Endodermal cell (in vitro differentiated cells): ENCODE data around the gene ACTR6. TPM values are rescaled to one million over a fixed set of nuclear protein-coding genes. Genes with fewer than 3 reads are reported as not detected.
A peak's percentile ranks its signal among the peaks of the same experiment; 100 is the strongest.

ENCODE experiments used
- DNase-seq: peaks from one replicate; pipeline ENCODE4 v3.0.0-alpha.2; 2017
- H3K27ac ChIP-seq: 2 replicates; pipeline ENCODE4 v1.5.1; 2013; ENCODE audit warnings: mild to moderate bottlenecking, low read depth, low read length, moderate library complexity
- H3K27me3 ChIP-seq: 2 replicates; pipeline ENCODE4 v1.6.1; 2013; ENCODE audit warnings: mild to moderate bottlenecking, low read length, moderate library complexity; ENCODE audit not compliant: insufficient read depth, control insufficient read depth, poor library complexity, severe bottlenecking
- H3K36me3 ChIP-seq: 2 replicates; pipeline ENCODE4 v1.7.0; 2013; ENCODE audit warnings: mild to moderate bottlenecking, low read length, moderate library complexity; ENCODE audit not compliant: control insufficient read depth, insufficient read depth
- H3K4me1 ChIP-seq: one replicate; pipeline ENCODE4 v1.7.0; 2013; ENCODE audit warnings: low read length; ENCODE audit not compliant: control insufficient read depth, insufficient read depth
- H3K4me3 ChIP-seq: 2 replicates; pipeline ENCODE4 v1.5.1; 2013; ENCODE audit warnings: mild to moderate bottlenecking, low read length, moderate library complexity
- H3K9ac ChIP-seq: 2 replicates; pipeline ENCODE4 v1.6.1; 2013; ENCODE audit warnings: mild to moderate bottlenecking, low read length, moderate library complexity; ENCODE audit not compliant: poor library complexity, severe bottlenecking; ENCODE audit errors: extremely low read depth
- H3K9me3 ChIP-seq: 2 replicates; pipeline ENCODE4 v1.6.1; 2013; ENCODE audit warnings: mild to moderate bottlenecking, low read length, moderate library complexity; ENCODE audit not compliant: control insufficient read depth
- H3K27ac Mint-ChIP-seq: 2 replicates; pipeline ENCODE4 v1.8.0; 2020; ENCODE audit warnings: mixed read lengths
- H3K27me3 Mint-ChIP-seq: 2 replicates; pipeline ENCODE4 v1.8.0; 2021; ENCODE audit warnings: mild to moderate bottlenecking, mixed read lengths; ENCODE audit not compliant: insufficient read depth
- H3K36me3 Mint-ChIP-seq: 2 replicates; pipeline ENCODE4 v1.8.0; 2020; ENCODE audit warnings: low read depth, mixed read lengths
- H3K4me1 Mint-ChIP-seq: 2 replicates; pipeline ENCODE4 v1.8.0; 2020; ENCODE audit warnings: mixed read lengths
- H3K4me3 Mint-ChIP-seq: 2 replicates; pipeline ENCODE4 v1.8.0; 2020; ENCODE audit warnings: mild to moderate bottlenecking, moderate library complexity, mixed read lengths
- H3K9me3 Mint-ChIP-seq: 2 replicates; pipeline ENCODE4 v1.8.0; 2020; ENCODE audit warnings: mild to moderate bottlenecking, mixed read lengths
- WGBS, 2 experiments: methylation state at CpG; one replicate each; pipeline versions ENCODE4 v1.1.5 to v1.1.7; 2013; ENCODE audit warnings: missing lambda C conversion rate in 2 of 2, mixed read lengths in 1 of 2; ENCODE audit not compliant: insufficient coverage in 1 of 2, insufficient read length in 1 of 2; 5-methylcytosine and 5-hydroxymethylcytosine counted together
- total RNA-seq, 2 donors: library from RNA; stranded (reverse); fragmentation: NEBNext Ultra II Directional in 1 of 2; extraction: Animal tissue kit (Norgen Biotek cat#: 25700) in 1 of 2; gene quantifications; 2 replicates in 1 of 2; 3 replicates in 1 of 2; pipeline ENCODE4 v1.2.1, GENCODE V29; 2021
- TF ChIP-seq, protein P1 (sequence below): fragments of 200-600 bp; sonication (generic); conservative IDR thresholded peaks from 2 replicates; pipeline ENCODE4 v1.5.0; 2021; ENCODE audit warnings: antibody characterized with exemption, mild to moderate bottlenecking

ACTR6 gene
- total RNA-seq, 2 donors from 2014 or later, result 39.4 to 47.8 TPM

DNA sequence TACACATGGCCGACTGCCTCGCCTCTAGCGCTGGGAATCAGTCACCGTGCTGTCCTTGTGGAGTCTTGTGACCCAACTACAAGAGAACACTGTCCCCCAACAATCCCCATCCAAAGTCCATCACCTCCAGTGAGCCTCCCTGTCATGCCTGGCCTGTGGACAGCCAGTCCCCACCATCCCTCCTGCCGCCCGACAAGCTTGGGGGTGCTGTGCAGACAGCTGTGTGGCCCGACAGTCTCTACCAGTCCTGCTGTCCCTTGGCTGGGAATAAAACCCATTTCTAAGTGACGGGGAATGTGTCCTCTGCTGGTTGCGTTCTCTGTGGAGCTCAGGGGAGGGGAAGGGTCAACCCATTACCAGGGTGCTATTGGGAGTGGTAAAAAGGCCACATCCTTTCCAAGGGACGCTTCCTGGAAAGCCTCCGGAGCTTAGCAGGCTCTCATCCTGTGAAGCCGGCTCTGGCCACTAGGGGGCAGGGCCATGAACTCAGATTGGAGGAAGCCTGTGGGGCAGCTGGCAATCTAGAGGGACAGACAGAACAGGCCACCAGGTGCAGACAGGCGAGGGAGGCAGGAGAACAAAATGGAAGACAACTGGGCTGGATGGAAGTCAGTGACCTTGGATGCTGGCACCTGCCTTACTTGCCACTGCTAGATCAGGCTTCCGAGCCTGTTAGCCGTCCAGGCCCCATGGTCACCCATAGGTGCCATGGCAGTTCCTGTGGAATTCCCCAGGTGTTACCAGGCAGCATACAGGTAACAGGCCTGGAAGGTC is 46.0 kb upstream of the ACTR6 start:
- no peaks in the 10 kb centered on the region for H3K4me1 ChIP-seq
- no peak overlapping the region for H3K4me3 Mint-ChIP-seq
- peak; percentile 99 for DNase-seq
- H3K9me3 ChIP-seq, result peaks cover 48% of the 10 kb centered on the region
- H3K4me3 ChIP-seq, result no peak overlapping the region
- no peaks in the 10 kb centered on the region for H3K27me3 Mint-ChIP-seq
- no peak overlapping the region for H3K9ac ChIP-seq
- 80 to 85% methylated on average over 10 to 15 of the region's 15 CpGs for WGBS, 2 experiments
- H3K9me3 Mint-ChIP-seq, result peaks cover 30% of the 10 kb centered on the region
- H3K27ac Mint-ChIP-seq, result no peak overlapping the region
- TF ChIP-seq, protein P1, sequence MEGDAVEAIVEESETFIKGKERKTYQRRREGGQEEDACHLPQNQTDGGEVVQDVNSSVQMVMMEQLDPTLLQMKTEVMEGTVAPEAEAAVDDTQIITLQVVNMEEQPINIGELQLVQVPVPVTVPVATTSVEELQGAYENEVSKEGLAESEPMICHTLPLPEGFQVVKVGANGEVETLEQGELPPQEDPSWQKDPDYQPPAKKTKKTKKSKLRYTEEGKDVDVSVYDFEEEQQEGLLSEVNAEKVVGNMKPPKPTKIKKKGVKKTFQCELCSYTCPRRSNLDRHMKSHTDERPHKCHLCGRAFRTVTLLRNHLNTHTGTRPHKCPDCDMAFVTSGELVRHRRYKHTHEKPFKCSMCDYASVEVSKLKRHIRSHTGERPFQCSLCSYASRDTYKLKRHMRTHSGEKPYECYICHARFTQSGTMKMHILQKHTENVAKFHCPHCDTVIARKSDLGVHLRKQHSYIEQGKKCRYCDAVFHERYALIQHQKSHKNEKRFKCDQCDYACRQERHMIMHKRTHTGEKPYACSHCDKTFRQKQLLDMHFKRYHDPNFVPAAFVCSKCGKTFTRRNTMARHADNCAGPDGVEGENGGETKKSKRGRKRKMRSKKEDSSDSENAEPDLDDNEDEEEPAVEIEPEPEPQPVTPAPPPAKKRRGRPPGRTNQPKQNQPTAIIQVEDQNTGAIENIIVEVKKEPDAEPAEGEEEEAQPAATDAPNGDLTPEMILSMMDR, result peak; percentile 95
- peaks cover 11% of the 10 kb centered on the region for H3K4me1 Mint-ChIP-seq
- H3K36me3 ChIP-seq, result peaks cover 14% of the 10 kb centered on the region
- H3K27ac ChIP-seq, result no peak overlapping the region
- no peaks in the 10 kb centered on the region for H3K27me3 ChIP-seq
- H3K36me3 Mint-ChIP-seq, result peaks cover 21% of the 10 kb centered on the region

DNA sequence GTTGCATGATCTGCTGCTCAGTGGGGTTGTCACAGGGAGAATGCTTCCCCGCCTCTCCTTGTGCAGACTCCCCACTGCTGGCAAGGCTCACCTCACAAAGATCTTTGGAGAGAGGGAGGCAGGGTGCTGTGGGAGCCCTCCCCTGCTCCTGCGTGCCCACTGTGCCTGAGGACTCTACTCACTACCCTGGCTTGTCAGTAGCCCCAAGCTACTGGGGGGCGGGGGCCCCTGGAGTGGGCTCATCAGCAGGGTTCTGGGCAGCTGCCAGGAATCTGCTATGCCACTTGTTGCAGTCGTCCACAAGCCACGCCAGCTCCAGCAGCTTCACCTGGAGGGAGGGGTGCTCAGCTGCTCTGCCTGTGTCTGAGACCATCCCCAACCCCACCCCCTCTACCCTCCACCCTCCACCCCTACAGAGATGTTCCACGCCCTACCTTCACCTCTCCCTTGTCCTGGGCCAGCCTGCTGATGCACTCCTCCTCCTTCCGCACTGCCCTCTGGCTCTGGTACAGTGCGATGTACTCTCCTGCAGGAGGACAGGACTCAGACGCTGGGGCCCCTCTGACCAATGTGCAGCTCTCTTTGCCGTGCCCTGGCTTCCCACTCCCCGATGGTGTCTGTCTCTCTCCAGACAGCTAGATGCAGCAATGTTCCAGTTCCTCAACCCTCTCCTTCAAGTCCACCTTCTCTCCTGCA is 43.7 kb upstream of the ACTR6 start:
- TF ChIP-seq, protein P1, result no peak
- Histone ChIP-seq H3K27me3 (no peaks in the 10 kb centered on the region), H3K4me3 (peak overlapping the region; percentile 81), H3K9ac (no peak overlapping the region), H3K27ac (no peak overlapping the region), H3K4me1 (peaks cover 5% of the 10 kb centered on the region), H3K36me3 (peaks cover 22% of the 10 kb centered on the region), H3K9me3 (peaks cover 54% of the 10 kb centered on the region)
- H3K27me3 Mint-ChIP-seq, result no peaks in the 10 kb centered on the region
- 93 to 97% methylated on average over 5 to 11 of the region's 11 CpGs for WGBS, 2 experiments
- H3K36me3 Mint-ChIP-seq, result peaks cover 36% of the 10 kb centered on the region
- no peak overlapping the region for H3K4me3 Mint-ChIP-seq
- H3K9me3 Mint-ChIP-seq, result peaks cover 39% of the 10 kb centered on the region
- H3K4me1 Mint-ChIP-seq, result peaks cover 3% of the 10 kb centered on the region
- H3K27ac Mint-ChIP-seq, result no peak overlapping the region
- no peak for DNase-seq

DNA sequence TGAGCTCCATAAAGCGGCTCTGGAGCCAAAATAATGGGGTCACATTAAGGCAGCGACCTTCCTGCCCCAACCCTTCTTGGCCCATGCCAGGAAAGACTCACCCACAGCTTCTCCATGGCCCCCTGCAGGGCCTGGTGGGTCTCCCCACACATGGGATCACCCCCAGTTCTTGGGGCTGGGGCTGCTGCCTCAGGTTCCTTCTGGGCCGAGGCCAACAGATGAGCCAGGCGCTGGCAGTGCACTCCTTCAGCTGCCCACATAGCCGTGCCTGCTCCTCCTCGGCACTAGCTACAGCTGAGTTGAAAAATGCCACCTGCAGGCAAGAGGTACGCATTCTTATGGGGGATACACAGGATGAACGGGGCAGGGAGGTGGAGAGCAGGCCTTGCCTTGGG is 43.2 kb upstream of the ACTR6 start:
- H3K36me3 ChIP-seq, result peaks cover 22% of the 10 kb centered on the region
- no peak overlapping the region for H3K27ac ChIP-seq
- peak overlapping the region; percentile 81 for H3K4me3 ChIP-seq
- DNase-seq, result no peak
- peaks cover 59% of the 10 kb centered on the region for H3K9me3 ChIP-seq
- H3K4me1 ChIP-seq, result peaks cover 5% of the 10 kb centered on the region
- H3K4me1 Mint-ChIP-seq, result no peaks in the 10 kb centered on the region
- H3K27ac Mint-ChIP-seq, result no peak overlapping the region
- TF ChIP-seq, protein P1, result no peak
- H3K27me3 Mint-ChIP-seq, result no peaks in the 10 kb centered on the region
- H3K9me3 Mint-ChIP-seq, result peaks cover 39% of the 10 kb centered on the region
- peaks cover 36% of the 10 kb centered on the region for H3K36me3 Mint-ChIP-seq
- no peak overlapping the region for H3K4me3 Mint-ChIP-seq
- no peaks in the 10 kb centered on the region for H3K27me3 ChIP-seq
- 94 to 96% methylated on average over 7 to 8 of the region's 8 CpGs for WGBS, 2 experiments
- no peak overlapping the region for H3K9ac ChIP-seq
